Stimulated activated CD8-positive, alpha-beta memory T cell treated with anti-CD3 and anti-CD28 coated beads, Interleukin-12 subunit alpha, Interleukin-12 subunit beta, amount 100 ng/mL, for 4 hours (primary cell): ENCODE data around the gene MORC1.
"Not testable (repeated sequence)": the region's sequence is repeated elsewhere in the genome, so short reads cannot be mapped to it uniquely, and the experiment has no call there.

Experiments used
- DNase-seq: peaks from one replicate; pipeline ENCODE4 v3.0.0-alpha.2; 2020; ENCODE audit warnings: low read depth

The MORC1 gene

GRCh38 chr3:109117939-109118338 lies at the start of gene MORC1:
MORC1 (minus strand) TSS chr3:109118134; CDS start chr3:109118059, 75 bp downstream.
- DNase-seq, result no peak

DNA sequence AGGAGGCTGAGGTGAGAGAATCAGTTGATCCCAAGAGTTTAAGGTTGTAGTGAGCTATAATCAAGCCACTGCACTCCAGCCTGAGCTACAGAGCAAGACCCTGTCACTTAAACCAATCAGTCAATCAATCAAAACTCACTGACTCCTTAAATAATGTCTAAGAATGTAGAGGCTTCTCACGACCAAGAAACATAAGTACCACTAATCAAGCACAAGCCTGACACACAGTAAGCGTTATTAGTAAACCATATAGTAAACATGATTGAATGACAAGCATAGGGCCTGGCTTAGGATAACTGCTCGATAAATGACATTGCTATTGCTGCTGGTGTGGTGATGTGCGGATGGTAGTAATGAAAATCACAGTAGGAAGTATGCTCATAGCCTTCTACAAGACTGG lies 48.0 kb upstream of the MORC1 start:
- DNase-seq, result no peak

- no peak for DNase-seq
These were observed 43.7 kb upstream of the MORC1 start for GRCh38 chr3:109161487-109162123.

DNA sequence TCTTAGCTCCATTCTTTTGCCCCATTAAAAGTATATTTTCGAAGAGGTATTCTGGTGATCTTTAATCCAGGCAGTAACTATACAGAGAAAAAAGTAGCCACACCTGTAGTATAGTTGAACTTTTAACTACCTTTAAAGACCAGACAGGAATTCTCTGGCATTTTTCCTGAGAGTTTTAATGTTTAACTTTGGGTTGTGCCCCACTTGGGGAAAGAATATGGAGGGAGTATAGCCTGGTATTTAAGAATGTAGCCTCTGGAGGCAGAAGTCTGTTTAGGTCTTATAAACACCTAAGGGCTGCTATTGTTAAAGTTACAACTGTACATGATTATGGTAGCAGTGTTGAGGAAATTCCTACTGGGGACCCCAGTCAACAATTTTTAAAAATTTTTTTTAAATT lies 37.9 kb upstream of the MORC1 start:
- no peak for DNase-seq

GRCh38 chr3:109154979-109155378 lies 37.0 kb upstream of the MORC1 start:
- DNase-seq, result no peak

GRCh38 chr3:109152320-109152719 lies 34.4 kb upstream of the MORC1 start:
- DNase-seq, result no peak

- DNase-seq, result no peak
These were observed 31.1 kb upstream of the MORC1 start for GRCh38 chr3:109149078-109149477.

- DNase-seq, result no peak
These were observed 25.7 kb upstream of the MORC1 start for GRCh38 chr3:109143646-109144045.

GRCh38 chr3:109140318-109140717 lies 22.4 kb upstream of the MORC1 start:
- DNase-seq, result no peak

DNA sequence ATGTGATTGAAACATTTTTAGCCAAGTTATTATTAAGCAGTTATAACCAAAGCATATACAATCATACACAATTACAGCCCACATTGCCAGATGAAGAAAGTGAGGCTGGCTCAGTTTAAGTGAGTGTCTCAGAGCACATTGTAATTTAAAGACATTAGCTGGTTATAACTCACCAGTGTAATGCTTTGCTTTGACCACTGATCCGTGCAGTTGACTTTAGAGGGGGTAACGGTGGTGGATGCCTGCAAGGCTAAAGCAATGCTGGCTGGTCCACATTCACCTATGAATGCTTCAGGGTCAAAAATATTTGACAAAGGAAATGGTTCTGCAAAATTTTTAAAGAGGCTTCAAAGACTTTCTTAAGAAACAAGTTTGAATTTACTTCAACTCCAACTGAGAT lies 19.8 kb upstream of the MORC1 start:
- DNase-seq, result no peak

GRCh38 chr3:109136523-109136922 lies 18.6 kb upstream of the MORC1 start, which contains the start of gene C3orf85:
C3orf85 (plus strand) TSS chr3:109136719; CDS start chr3:109136848, 129 bp downstream.
- no peak for DNase-seq

DNA sequence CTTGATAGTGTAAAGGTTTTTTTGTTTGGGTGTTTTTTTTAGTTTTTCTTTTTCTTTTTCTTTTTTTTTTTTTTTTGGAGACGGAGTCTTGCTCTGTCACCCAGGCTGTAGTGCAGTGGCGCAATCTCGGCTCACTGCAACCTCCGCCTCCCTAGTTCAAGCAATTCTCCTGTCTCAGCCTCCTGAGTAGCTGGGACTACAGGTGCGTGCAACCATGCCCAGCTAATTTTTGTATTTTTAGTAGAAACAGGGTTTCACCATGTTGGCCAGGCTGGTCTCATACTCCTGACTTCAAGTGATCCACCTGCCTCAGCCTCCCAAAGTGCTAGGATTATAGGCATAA lies 15.5 kb upstream of the MORC1 start:
- DNase-seq, result not testable (repeated sequence)

DNA sequence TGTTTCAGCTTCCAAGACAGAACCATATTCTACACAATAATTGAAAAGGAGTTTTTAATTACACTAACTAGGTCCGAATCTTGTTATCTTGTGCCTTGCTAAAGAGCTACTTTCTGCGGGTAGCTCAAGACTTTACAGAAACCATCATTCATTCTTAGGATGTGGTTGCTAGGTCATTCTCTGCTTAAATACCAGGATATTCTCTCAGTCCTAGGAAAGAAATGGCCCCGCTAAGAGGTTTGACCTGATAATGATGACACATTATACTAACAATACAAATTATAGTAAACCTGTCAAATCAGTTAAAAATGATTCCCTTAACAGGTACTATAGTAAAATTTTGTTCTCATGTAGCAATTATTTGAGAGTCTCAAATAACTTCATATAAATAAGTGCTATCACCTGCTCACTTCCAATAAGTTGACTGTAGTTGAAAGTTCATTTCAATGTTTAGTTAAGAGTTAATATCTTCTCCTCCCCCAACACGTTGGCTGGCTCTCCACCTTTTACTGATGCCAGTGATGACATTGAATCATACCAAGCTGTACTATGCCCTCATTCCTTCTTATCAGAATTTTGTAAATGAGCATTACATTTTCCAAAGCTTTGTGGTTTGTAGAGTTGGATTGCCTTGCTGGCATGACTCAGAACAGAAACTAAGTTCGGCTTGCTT lies 15.0 kb upstream of the MORC1 start:
- no peak for DNase-seq

DNA sequence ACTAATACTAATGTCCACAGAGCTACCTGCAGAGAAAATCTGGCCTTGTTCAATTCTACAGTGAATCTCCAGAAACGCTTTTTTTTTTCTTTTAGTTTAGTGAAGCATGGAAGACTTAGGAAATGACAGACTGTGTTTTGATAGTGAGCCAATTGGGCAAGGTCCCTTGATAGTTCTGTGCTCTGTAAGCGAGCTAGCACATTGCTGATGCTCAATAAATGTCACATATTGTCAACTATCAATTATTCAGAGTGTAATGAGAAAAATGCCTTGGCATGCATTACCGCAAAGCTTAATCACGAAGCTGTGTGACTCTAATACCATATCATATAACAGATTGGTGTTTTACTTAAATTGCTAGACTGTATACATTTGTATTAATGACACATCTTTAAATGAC lies 13.3 kb upstream of the MORC1 start:
- DNase-seq, result no peak

GRCh38 chr3:109127553-109127952 lies 9.6 kb upstream of the MORC1 start:
- DNase-seq, result no peak

- no peak for DNase-seq
These were observed 8.0 kb upstream of the MORC1 start for GRCh38 chr3:109125902-109126301.

- DNase-seq, result no peak
These were observed 4.8 kb upstream of the MORC1 start for GRCh38 chr3:109122690-109123089.

DNA sequence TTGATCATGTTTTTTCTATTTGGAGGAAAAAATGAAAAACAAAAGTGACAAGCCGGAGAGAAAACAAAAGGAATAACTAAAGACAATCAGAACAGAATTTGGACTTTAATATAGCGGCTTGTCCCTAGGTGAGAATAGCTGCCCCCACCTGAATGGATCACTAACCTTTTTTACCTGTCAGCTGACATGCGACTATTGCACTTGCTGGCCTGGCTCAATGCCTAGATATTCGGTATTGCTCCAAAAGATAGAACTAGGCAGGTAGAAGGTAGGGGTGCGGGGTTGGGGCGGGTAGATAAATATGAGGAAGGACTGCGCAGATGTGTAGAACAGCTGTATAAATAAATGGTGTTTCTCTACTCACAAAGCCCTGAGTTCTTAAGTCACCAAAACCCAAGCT lies 650 bp upstream of the MORC1 start:
- DNase-seq, result no peak

GRCh38 chr3:109116031-109116430 lies 1.9 kb downstream of the MORC1 start:
- DNase-seq, result no peak

GRCh38 chr3:109115451-109115850 lies 2.5 kb downstream of the MORC1 start:
- DNase-seq, result no peak

GRCh38 chr3:109114746-109115145 lies 3.2 kb downstream of the MORC1 start:
- DNase-seq, result no peak

- no peak for DNase-seq
These were observed 4.8 kb downstream of the MORC1 start for GRCh38 chr3:109112946-109113760.

DNA sequence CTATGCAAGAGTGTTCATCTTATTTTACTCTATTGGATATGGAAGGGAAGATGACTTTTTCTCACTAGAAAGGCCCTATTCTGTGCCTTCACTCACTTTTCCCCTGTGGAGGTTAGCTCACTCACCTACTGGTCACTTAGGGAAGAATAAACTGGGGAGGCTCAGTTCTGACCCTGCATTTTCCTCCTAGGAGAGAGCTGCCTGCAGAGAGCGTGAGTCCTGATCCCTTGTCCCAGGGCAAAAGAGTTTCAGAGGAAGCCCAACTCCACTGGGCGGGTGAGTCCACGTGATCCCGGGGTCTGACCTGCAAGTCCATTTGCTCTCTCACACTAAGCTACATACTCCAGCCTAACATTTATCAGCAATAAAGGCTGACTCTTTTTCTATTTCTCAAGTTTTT lies 8.4 kb downstream of the MORC1 start:
- no peak for DNase-seq
